HG03108 (cell line): ENCODE measurements around the gene FADS2.

Source experiments
- ATAC-seq: cut with Tn5 transposase; IDR thresholded peaks from one replicate; pipeline ENCODE4 v1.9.1; 2021; ENCODE audit warnings: moderate library complexity; ENCODE audit not compliant: unreplicated experiment

Gene FADS2

DNA sequence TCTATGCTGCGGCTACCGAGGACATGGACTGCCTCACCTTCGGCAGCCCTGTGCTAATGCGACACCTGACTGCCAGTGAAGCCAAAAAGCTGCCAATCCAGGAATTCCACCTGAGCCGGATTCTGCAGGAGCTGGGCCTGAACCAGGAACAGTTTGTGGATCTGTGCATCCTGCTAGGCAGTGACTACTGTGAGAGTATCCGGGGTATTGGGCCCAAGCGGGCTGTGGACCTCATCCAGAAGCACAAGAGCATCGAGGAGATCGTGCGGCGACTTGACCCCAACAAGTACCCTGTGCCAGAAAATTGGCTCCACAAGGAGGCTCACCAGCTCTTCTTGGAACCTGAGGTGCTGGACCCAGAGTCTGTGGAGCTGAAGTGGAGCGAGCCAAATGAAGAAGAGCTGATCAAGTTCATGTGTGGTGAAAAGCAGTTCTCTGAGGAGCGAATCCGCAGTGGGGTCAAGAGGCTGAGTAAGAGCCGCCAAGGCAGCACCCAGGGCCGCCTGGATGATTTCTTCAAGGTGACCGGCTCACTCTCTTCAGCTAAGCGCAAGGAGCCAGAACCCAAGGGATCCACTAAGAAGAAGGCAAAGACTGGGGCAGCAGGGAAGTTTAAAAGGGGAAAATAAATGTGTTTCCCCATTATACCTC is 32.1 kb upstream of the FADS2 start:
- no peak for ATAC-seq

DNA sequence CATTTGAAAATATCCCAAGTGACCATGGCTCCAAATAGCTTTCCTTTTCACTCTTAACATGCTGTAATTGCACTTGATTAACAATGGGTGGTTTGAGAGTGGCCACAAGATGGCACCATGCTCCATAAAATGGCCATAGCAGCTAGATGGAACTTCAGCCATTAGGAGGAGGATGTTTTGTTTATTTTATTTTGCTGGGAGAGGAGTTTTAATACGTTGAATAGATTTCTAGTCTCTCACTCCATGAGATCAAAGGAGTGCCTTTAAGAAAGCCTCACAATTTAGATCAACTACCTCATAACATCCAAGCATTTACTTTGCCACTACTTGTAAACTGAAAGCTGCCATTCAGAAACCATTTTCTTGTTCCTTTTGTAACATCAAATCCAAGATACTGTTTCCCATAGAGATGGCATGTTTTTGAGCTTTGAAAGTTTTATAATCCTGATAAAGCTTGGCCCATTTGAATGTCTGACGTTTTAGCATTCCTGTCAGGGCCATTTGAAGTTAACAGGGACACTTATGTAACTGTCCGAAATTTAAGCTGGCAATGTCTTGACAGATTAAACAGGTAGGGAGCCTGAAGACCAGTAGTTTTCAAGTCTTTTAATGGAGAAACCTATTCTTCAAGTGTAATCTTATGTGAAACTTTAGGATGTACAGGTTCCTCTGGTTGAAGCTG is 30.7 kb upstream of the FADS2 start:
- no peak for ATAC-seq

DNA sequence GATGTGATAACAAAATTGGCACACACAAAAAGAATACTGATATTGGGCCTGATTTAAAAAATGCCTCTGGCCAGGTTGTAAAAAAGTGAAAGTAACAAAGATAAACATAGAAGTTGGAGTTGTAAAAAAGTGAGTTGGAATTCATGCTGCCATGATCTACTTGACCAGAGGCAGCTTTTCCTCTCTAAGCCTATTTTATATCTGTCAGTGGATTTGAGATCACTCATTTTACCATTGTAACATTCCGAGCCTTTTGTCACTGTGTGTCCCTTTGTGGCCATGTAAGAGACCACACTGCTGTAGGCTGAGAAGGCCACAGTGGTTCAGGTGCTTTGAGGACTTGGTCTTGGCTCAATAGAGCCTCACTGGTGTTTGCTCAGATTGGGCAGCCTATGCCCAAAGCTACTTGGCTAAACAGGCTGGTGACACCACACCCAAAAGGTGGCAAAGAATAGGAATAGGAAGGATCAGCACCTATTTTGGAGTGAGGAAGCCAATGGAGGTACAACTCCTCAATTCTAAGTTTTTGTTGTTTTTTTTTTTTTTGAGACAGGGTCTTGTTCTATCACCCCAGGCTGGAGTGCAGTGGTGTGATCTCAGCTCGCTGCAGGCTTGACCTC is 28.3 kb upstream of the FADS2 start:
- ATAC-seq = no peak

DNA sequence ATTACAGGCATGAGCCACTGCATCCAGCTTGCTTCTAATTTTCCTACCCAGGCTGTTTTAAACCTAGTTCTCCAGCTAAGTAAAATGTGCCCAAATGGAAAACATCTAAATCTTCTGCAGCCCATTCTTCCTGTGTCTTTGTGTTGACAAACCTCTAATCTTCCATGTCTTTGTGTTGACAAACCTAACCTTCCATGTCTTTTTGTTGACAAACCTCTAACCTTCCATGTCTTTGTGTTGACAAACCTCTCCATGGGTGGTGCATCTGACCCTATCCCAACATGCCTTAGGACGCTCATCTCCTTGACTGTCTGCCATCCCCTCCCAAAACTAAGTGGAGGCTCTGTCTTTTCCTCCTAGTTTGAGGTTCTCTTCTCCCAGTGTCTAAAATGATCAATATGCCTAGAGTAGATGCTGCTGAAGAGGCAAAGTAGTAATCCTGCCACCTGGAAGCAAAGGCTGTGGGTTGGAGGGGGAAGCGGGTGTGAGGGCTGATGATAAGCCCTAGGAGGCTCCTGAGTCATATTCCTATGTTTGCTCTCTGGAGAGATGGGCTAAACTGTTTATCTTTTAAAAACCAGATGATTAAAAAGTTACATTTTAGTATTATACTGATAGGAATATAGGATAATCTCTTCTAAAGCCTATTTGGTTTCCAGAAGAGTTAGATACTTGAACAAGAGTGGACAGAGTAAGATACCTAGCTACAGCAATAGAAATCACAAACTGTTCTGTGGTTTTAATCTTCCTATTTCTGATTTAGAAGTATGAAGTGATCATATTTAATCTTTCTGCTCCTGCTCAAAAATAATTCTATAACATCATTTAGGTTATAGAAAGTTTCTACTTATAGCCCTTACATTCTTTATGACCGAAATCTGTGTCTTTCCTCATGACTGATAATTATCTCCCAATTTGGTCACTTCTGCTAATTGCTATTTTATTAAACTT is 27.5 kb upstream of the FADS2 start:
- ATAC-seq = no peak

DNA sequence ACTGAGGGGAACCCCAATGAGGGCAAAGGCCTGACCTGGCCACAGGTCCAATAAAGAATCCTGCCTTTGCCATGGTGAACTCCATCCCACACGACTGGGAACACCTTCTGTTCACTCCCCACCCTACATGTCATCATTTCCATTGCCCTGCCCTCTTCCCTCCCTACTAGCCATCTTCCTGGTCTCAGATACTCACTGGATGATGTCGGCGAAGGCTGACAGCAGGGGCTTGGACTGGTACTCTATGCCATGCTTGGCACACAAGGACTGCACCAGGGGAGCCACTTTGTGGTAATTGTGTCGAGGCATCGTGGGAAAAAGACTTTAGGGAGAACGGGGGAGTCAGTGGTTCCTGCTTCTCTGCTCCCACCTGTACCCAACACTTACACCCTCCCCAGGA is 25.5 kb upstream of the FADS2 start:
- ATAC-seq = no peak

DNA sequence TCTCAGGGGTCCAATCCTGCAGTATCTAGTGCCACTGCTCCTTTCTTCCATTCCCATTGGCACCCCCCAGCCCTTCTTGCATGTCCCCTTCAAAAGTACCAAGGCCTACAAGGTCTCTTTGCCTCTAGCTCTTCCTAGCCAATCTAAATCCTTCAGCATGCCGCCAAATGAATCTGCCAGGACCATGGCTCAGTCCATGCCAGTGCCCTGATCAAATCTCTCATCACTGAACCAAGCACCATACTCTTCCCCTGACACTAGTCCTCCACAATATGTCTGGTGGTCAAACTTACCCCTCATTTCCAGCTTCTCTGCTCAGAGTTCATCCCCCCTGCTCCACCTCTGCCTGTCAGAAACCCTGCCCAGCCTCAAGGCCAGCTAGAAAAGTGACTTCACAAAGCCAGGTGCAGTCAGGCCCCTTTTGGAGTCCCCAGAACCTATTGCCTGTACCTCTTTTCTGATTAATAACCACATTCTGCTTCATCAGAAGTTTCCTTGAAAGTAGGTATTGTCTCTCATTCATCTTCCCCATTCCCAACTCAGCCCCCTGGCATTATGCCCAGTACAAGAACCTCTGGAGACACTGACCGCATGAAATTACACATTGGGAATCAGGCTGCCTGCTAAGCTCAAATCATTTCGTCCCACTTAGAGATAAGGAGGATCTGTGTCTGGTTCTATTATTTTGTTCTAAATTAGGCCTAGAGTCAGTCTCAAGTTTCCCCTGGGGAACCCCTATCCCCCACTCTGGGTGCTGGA is 24.0 kb upstream of the FADS2 start:
- no peak for ATAC-seq

DNA sequence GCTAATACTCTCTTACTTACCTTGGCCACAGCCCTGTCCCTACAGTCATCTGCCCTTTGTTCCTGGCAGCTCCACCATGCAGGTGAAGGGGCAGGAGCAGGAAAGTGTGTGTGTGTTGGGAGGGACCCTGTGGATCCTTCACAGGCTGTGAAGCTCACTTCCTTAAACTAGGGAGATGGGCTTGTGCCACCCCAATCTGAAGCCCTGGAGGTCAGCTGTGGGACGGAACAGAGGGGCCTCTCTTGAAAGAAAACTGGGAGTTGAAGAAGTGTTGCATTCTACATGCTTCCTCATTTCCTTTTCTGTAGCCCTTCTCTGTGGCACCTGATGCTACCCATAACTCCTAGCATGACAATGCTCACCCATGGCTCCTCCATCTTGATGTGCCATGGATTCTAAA is 23.0 kb upstream of the FADS2 start:
- ATAC-seq = no peak

DNA sequence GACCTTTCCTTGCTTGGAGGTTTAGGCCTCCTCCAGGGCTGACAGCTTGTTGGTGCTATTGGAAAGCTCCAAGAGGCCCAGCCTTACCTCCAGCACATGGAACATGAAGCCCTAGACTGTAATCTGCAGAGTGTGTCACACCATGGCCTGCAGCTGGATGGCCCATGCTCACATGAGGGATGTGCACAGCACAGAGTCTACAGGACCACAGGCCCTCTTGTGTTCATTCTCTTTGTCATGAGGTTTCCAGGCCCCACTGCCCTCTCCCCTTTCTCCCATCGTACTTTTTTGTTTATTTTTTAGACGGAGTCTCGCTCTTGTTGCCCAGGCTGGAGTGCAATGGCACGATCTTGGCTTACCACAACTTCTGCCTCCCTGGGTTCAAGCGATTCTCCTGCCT is 21.3 kb upstream of the FADS2 start:
- no peak for ATAC-seq

DNA sequence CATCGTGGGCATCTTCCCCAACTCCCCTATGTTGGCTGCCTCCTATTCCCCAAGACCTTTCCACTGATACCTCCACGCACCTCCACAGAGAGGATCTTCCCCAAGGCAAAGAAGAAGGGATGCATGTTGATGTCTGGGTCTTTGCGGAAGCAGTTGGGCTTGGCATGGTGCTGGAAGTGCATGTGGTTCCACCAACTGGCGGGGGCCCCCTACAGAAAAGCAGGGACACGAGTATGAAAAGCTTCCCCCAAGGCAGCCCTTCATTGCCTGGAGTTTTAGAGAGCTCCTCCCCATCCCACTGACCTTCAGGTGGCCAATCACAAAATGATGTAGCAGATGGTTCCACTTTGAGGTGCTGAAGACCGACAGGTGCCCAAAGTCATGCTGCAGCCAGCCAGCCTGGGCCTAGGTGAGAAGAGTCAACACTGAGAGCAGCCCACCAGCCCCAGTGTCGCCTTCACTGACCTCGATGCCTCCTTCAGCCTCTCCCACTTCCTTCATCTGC is 17.4 kb upstream of the FADS2 start:
- ATAC-seq = no peak

DNA sequence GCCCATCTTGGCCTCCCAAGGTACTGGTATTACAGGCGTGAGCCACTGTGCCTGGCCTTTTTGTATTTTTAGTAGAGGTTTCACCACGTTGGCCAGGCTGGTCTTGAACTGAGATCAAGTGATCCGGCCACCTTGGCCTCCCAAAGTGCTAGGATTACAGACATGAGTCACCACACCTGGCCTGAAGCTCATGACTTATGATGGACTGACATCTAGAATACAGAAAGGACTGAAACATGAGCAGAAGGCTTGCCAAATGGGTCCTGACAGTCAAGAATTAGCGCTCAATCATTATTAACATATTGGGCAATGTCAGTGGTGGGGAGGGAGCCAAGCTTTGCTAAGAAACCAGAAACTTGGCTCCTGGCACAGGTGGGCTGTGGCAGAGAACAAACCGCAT is 16.3 kb upstream of the FADS2 start:
- ATAC-seq = no peak

DNA sequence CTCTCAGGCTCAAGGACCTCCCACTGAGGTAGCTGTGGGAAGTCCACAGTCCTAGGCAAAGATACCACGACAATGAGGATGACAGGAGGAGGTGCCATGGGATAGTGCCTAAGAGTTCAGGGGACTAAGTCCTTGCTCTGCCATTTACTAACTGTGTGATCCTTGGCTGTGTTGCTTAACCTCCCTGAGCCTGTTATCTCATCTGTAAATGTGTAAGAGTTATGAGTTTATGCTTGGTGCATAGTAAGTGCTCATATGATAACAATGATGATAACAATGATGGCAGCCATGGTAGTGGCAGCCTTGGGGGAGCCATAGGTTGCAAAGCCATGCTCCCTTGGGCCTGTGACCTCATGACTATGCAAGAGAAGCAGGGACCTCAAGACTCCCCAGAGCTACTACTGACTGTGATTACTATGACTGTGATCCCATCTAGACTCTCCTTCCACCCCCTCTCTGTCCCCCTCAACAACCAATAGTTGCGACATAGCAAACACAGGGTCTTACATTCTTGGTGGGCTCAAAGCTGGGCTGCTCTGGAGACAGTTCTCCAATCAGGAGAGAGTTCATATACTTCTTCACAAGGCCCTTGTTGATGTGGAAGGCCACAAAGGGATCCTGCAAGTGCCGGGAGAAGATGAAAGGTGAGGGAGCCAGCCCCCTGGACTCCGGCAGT is 15.2 kb upstream of the FADS2 start:
- ATAC-seq = no peak

DNA sequence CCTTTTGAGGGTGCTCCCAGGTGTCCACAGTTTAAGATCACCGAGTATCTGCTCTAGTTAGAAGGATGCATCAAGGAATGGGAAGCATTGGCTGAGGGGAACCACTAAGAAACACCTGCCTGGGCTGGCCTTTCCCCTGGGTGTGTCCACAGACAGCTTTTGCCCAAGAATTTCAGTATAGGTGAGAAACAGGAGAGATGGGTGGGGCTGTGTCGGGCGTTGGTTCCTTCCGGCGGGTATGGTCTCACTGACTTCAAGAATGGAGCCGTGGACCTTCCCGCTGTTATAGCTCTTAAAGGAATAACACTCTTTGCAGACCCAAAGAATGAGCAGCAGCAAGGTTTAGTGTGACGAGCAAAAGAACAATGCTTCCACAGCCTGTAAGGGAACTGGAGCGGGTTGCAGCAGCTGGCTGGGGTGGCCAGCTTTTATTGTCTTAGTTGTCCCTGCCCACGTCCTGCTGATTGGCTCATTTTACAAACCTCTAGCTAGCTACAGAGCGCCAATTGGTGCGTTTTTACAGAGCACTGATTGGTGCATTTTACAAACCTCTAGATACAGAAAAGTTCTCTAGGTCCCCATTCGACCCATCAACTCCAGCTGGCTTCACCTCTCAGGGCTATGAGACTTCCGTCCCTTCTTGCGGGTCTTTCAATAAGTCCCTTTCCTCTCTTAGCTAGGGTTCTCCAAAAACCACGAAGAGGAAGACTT is 13.7 kb upstream of the FADS2 start:
- no peak for ATAC-seq

DNA sequence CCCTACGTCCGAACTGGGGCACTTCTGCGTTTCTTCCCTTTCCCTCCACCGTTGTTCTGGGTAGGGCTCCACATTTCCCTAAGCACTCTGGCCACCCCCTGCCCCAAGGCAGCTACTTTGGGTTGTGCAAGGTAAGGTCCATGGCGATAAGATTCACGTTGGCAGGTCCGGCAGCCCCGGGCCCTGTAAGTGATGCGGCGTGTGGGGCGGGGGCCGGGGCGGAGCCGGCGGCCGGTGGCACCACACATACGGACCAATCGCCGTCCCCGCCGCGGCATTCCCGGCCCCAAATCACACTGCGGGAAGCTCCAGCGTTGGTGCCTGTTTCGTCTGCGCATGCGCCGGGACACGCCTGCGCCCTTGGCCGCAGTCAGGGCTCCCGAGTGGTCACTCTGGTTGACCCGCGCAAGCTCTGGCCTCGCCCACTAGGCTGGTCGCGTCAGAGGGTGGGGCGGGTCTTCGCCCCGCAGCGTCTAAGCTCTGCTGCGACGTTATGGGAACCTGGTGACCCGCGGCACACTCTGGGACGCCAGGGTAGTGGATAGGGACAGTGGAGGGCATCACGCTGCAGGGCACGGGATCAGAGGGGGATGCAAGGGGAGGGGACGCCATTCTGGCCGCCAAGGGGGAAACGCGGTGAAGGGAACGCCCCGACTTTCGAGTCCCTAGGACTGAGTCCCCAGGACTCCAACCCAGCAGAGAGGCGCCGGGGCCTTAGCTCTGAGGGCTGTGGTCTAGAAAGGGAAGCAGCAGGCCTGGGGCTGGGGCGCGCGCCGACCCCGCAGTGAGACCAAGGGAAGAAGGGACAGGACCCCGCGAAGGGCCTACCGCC is 12.9 kb upstream of the FADS2 start:
- ATAC-seq = peak; percentile 58

DNA sequence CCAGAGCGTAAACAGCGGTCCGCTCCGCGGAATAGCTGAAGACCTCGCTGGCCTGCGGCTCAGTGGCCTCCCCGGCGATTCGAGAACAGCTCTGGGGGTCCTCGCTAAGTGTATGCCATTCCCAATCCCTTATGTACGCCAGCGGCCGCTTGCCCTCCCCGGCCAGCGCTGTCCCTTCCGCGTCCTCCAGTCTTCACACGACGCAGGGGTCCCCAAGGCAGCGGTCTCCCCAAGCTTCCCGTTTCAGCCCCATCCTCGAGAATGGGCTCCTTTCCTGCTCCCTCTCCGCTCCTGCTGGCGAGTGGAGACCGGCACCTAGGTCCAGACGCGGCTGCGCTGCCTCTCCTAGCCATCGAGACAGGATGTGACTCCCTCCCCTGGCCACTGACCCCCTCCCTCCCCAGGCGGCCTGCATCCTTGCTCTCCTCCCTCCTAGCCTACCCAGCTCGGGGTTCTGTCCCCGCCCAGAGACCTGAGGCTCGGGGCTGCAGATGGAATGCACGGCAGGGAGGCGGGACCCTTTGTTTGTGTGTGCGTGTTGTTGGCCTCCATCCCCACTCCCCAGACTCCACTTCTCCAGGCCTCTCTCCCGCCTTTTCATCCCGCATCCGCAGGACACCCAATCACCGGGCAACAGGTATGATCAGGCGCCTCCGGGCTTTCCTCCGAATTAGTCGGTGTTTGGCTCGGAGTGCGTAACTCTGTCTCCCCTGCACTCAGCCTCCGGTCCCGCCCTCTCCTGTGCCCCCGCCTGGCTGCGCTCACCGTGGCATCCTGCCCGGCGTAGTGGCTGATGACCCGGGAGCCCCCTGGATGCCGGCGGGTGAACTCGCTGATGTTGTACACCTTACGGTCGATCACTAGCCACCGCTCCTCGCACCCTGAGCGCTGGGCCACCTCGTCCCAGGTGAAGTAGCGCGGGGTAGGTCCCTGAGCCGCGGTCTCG is 12.0 kb upstream of the FADS2 start:
- ATAC-seq = peak; percentile 15

DNA sequence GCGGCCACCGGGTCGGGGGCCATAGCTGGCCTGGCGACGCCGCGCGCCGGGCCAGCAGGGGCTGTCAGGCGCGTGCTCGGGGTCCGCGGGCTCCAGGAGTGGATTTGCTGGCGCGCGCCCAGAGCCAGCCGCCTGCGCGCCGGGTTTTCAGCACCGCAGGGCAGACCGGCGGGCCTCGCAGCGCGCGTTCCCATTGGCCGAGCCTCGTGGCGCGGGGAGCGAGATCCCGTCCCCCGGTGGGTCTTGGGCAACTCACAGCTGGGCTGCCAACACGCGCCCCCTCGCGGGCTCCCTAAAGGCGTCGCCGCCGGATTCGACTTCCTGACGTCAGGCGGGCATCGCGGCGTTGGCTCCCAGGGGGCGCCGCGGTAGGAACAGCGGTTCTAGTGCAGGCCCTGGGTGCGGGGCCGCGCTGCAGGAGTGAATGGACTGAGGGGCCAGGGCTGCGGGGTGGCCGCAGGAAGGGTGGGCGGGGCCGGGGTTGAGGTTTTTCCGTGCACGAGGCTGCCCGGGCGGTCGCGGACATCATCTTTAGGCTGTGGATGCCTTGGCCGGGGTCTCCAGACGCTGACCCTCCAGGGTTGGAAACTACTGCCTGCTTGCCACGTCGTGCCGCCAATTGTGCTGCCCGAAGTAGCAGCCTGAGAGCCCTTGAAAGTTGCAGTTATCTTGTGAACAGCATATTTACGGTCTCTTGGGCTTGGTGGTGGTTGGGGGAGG is 11.2 kb upstream of the FADS2 start, which contains the start of gene FADS1:
TSS of gene FADS1 (minus strand) at position 268 of the 720 bp plus-strand sequence. CDS start at position 194, 74 bp downstream.
- peak; percentile 50 for ATAC-seq

DNA sequence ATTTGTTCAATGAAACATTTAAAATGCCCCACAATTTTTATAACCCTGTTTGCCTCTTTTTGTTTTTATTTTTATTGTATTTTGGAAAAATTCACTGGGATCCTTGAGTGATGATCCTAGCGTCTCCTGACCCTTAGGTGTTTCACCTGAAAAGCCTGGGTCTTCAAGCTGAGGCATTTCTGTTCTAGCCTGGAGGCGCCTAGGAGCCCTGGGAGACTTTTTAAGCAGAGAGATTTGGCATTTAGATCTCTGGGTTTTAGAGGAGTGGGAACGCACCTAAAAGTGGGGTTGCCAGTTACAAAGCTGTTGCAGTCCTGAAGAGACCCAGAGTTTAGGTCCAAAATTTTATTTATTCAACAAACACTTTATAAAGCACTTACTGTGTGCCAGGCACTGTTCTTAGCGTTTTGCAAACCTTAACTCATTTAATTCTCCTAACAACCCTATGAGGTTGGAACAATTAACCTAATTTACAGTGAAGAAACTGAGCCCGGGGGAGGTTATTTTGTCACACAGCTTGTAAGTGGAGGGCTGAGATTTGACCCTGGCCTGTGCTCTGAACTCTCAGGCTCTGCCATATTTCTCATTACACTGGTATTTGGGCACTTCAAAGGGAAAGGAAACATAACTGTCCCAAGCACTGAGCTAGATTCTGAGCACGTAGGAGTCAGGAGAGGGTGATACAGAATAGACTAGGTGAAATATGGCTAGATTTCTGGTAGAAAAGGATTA is 10.5 kb upstream of the FADS2 start:
- ATAC-seq = no peak
